ENCODE data around the gene C1orf167. TPM values are rescaled to one million over a fixed set of nuclear protein-coding genes. Genes with fewer than 3 reads are reported as not detected.
A peak's percentile ranks its signal among the peaks of the same experiment; 100 is the strongest.

Gene C1orf167, protein sequence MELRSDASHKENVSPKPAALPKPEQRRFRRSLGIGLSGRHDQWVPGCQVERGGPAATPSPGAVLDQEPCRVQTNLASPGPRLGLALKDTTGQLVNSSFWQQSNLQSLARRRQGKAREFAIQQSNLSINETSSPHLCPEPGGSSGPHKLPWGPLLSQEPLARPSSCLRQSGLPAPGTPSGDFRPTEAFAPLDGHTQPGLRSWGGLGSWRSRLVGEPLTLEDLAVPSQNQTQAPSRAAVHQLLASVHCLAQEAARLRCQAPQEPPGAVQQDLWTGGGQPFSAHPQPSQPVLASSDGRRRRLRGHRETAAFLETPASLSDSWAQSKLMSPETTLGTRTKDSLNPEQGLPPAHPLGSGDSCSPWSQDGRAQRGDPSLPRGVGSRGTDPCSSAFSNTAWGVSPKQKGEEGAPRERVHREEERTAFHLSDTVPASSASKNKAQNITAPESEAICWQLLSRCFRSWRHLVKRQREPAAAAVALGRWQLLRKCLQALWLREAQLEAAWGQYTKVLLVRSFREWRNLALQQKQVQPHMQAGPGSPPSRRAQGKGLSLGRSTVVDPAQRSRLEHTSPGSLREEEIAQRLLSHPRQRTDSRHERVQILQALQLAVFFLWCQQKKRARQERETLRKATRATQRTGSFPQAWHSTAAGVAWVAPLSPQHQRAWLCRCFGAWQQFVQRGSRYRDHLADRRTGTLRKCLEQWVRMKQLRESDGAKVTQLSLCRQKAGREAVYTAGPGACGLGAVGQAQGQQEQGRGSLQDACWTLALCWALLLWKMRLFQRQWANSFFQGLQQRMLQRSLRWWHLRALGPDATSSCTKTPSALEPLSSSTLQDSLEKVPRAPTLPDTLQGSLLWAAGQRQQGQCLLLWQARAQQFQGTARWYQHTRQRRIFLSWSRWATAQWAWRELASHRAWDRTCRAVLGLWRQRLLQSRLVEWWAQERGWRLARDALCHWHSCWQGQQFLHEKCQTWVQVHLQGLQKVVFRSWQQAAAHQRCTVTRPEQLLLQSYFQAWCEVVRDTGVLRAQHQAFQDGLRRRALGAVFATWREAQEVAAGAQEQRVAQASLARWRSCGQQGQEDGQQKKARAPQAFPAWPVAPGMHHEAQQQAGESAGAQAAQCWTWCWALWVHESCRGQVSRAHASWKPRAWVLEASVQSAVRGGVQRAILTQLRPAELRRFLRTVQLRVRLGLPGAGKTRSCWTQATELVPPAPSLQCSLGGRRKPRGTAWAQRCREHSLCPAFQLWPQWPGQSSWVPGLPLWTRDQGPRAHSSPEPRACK (N-terminal part only)
- total RNA-seq (2014; rRNA removed), result not detected in 2 replicates
- polyA plus RNA-seq (2012), result 0.51 TPM

DNA sequence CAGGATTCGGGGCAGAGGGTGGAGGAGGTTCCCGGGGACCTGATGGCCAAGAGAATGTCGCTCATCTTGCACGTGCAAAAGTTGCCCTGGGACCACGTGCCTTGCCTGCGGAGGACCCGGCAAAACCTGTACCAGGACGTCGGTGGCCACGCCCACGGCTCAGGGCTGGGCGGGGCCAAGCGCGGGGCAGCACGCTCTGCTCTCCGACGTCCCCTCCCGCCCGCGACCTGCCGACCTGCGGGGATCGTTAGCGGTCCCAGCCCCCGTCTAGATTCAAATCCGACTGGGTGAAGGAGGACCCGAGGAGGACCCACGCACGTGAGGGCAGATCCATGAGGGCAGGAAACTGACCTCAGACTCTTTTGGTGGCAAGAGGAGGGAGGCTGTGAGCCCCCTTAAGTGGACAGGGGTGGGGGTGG lies at the start of gene C1orf167:
Gene C1orf167 (plus strand): TSS at position 206 of the 419 bp plus-strand sequence. CDS start 2,208 bp downstream, outside the sequence.
- no peak for DNase-seq (ENCODE audit: low read depth)

DNA sequence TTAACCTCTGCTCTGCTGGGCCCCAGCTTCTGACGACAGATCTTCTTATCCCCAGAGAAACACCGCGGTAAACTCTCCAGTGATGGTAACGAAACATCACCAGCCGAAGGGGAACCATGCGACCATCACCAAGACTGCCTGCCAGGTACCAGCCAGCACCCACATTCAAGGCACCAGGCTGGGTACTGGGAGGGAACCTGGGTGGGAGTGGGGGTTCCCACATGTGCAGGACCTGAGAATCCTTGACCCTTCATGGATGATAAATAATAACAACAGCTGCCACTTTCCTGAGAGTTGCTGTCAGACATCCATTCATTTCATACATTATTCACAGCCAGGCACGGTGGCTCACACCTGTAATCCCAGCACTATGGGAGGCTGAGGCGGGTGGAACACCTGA lies 49.7 kb upstream of the C1orf167 start:
- DNase-seq (ENCODE audit: low read depth), result no peak

DNA sequence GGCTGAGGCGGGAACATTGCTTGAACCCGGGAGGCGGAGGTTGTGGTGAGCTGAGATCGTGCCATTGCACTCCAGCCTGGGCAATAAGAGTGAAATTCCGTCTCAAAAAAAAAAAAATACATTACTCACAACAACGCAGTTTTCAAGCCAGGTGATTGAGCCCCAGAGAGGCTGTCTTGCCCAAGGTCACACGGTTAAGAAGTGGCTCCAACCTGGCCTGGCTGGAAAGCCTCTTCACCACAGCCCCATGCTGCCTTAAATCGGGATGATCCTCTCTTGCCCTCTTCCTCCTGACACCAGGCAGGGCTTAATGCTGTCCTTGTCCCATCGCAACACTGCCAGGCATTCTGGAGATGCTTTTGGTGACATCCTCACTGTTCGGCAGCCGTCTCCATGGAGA lies 48.9 kb upstream of the C1orf167 start:
- DNase-seq (ENCODE audit: low read depth), result no peak

DNA sequence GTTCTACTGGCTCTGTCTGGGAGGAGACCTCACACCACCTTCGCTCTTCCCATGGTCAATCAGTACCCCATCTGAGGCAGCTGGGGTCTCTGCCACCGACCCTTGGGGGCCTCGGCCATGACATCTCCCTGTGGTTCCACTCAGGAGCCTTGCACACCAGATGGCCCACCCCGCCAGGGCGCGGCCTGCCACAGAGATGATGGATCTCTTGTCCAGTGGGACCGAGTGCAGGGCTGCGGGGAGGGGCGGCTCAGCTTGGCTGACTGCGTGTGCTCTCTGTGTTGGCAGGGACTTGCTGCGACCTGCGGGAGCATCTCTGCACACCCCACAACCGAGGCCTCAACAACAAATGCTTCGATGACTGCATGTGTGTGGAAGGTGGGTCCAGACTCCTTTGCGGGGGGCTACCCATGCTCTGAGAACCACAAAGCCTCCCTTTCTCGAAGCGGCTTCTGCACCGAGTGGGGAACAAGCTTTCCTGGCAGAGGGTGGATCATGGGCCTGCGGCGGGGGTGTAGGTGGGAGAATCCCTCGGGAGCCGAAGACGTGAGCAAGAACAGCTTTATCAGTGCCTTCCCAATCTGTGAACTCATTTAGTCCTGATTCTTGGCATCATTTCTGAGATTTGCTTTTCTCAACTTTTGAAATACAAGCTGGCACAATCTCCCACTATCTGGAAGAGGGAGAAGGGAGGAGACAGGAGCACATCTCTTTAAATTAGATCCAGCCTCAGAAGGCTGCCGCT lies 47.0 kb upstream of the C1orf167 start:
- no peak for DNase-seq (ENCODE audit: low read depth)

DNA sequence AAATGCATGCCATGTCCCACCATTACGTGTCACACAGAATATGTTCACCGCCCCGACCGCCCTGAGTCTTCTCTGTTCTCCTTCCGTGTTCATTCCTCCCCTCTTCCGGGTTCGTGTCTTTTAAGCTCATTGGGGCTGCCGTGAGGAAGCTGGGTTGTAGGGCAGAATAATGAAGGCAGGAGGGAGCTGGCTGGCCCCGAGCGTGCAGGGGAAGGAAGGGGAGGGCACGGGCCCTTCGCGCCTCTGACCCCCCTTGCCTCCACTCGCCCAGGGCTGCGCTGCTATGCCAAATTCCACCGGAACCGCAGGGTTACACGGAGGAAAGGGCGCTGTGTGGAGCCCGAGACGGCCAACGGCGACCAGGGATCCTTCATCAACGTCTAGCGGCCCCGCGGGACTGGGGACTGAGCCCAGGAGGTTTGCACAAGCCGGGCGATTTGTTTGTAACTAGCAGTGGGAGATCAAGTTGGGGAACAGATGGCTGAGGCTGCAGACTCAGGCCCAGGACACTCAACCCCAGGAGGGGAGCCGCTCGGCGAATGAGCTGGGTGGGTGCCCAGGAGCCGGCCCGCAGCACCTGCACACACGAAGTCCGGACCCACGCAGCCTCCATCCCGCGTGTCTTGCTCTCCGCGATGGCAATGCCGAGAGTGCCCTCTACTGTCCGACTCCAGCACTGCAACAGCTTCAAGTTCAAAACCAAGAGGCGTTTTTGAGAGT lies 42.5 kb upstream of the C1orf167 start:
- DNase-seq (ENCODE audit: low read depth), result peak; percentile 43

DNA sequence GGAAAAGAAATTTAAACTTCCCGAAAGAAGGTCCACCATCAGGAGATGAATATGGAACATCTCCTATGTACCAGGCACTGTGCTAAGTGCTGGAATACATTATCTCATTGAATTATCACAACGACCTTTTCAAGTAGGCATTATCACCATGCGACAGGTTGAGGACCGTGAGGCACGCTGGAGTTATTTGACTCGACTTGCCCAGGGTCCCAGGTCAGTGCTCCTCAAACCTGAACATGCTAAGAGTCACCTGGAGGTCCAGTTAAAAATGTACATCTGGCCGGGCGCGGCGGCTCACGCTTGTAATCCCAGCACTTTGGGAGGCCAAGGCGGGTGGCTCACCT lies 42.0 kb upstream of the C1orf167 start:
- no peak for DNase-seq (ENCODE audit: low read depth)

DNA sequence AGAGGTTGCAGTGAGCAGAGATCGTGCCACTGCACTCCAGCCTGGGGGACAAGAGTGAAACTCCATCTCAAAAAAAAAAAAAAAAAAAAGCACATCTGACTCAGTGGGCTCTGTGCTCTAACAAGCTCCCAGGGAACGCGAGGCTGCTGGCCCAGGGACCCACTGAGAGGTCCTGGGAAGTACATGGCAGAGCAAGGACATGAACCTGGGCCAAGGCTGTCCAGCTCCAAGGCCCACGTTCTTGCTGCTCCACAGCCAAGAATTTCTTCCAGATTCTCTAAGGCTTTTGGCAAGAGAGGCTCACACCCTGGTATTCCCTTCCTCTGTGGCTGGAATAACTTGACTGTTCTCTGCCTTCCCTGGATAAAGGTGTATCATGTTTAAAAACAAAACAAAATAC lies 41.5 kb upstream of the C1orf167 start:
- no peak for DNase-seq (ENCODE audit: low read depth)

DNA sequence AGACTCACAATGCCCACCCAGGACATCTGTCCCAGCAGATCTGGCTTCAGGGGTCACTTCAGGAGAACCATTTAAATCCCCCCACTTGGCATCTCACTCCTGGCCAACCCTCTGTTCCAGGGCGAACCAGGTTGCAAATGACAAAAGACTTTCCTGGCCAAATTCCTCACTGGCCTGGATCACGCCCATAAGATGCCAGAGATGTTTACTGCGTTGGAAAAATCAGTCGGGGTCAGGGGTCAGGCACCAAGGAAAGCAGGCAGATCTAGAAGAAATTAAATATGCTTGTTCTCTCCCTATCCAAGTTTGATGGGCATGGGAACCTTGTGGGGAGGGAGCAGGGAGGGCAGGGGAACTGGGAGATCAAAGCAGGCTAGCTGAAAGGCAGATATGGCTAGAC lies 40.7 kb upstream of the C1orf167 start:
- no peak for DNase-seq (ENCODE audit: low read depth)

DNA sequence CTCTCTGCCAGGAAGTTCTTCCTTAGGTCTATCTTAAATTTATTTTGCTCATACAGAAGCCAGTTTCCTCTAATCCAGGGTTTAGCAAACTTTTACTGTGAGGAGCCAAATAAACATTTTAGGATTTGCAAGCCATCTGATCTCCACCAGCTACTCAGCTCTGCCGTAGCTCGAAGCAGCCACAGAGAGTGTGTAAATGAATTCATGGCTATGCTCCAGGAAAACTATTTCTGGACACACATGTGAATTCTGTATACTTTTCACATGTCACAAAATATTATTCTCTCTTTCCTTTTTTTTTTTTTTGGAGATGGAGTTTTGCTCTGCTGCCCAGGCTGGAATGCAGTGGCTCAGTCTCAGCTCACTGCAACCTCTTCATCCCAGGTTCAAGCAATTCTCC lies 39.5 kb upstream of the C1orf167 start:
- no peak for DNase-seq (ENCODE audit: low read depth)

DNA sequence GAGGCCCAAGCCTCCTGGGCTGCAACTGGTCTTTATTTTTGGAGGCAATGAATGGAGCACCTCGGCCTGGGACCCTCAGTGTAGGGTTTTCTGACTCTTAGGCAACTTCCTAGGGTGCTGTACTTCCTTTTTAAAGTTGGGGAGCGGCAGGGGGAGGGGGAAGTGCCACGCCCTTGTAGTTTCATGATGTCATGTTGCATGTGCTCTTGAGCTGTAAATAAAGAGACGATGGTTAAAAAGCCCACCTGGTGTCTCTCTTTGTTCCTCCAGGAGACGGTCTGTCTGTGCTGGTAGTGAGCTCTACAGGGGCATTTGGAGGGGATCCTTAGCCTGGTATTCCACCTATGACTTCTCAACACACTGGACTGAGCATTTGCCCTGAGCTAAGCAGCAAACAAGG lies 36.4 kb upstream of the C1orf167 start:
- no peak for DNase-seq (ENCODE audit: low read depth)

DNA sequence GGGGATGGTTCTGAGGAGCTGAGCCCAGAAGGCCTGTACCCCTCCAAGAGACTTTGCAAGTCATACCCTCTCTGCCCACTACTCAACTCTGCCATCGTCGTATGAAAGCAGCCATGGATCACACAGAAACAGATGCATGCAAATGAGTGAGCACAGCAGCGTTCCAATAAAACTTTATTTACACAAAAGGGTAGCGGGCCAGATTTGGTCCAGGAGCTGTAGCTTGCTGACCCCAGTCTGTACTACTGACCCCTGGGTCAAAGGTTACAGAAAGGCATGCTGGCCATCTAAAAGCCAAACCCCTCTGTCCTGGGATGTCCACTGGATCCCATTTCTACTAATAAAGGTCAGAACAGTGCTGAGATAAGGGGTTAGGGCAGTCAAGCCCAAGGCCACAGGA lies 34.9 kb upstream of the C1orf167 start:
- no peak for DNase-seq (ENCODE audit: low read depth)

DNA sequence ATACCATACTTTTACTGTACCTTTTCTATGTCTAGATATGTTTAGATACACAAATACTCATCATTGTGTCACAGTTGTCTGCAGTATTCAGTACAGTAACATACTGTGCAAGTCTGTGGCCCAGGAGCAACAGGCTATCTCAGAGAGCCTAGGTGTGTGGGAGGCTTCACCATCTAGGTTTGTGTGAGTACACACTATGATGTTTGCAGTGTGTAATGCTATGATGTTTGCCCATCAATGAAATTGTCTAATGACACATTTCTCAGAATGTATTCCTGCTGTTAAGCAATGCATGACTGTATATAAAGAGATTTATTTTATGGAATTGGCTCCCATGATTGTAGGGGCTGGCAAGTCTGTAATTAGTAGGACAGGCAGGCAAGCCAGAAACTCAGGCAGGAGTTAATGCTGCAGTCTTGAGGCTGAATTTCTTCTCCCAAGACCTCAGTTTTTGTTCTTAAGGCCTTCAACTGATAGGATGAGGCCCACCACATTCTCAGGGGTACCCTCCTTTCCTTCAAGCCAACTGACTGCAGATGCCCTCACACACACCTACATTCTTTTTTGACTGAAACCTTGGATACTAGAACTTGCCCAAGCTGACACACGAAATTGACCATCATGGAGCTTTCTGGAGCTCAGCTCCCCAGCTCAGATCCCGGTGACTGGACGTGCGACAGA lies 33.7 kb upstream of the C1orf167 start:
- no peak for DNase-seq (ENCODE audit: low read depth)

DNA sequence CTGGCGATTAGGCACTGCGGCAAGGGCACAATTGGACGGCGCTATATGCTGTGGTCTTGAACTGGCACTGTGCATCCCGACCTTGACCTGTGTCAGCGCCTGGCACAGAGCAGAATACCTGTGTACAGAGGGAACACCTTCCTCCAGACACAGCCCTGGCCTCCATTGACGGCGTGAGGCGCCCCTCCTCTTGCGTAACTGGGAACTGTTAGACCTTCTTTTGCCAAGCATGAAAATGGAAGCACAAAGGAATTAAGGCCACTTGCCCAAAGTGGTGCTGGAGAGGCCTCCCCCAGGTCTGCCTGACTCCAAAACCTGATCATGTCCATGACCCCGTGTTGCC lies 32.9 kb upstream of the C1orf167 start:
- DNase-seq (ENCODE audit: low read depth), result no peak

DNA sequence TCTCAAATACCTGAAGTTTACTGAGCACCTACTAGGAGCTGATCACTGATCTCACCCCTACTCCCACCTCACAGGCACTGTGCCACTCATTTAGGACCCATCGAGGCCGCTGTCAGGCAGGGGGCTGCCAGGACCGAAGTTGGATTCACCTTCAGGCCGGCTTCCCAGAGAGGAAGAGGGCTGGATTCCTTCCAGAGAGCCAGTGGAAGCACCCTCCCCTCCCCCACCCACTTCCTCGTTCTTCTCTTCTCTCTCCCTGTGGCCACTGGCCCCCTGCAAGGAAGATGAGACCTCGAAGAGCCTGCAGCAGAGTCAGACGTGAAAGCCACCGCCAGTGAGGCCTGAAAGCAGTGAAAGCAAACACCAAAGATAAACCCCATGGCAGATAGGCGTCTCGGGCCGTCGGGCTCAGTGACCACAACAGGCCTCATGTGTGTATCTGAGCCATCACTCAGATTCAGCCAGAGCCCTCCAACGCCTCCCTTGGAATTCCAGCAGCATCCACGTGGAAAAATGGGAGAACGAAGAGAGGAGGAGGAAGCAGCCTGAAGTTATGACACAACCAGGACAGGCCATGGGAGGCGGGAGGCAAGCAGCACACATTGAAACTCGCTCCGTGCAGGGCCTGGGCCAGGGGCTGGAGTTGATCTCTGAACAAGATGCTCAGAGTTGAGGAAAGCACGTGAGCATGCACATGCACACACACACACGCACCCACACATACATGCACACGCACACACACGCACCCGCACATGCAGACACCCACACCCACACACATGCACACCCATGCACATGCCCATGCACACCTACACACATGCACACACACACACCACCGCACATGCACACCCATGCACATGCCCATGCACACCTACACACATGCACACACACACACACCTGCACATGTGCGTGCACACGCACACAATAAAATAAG lies 32.2 kb upstream of the C1orf167 start:
- DNase-seq (ENCODE audit: low read depth), result no peak

DNA sequence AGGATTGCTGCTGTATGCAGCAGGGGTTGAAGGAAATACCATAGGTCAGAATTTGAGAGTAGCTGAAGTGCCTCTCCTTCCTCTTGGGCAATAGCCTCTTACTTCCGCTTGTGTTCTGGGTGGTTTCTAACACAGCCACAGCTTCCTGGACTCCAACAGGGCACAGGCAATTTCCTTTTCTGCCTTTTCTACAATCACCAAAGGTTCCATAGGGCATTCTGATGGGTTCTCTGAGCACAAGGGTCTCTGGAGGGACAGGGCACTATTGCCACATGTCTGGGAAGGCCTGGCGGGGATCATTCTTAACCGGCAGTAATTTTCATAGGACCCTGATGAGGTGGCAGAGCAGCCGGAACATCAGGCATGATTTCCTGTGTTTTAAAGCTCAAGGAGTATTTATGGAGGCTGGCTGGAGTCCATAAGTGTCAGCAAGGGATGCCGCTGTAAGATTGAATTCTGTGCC lies 31.5 kb upstream of the C1orf167 start:
- DNase-seq (ENCODE audit: low read depth), result no peak

DNA sequence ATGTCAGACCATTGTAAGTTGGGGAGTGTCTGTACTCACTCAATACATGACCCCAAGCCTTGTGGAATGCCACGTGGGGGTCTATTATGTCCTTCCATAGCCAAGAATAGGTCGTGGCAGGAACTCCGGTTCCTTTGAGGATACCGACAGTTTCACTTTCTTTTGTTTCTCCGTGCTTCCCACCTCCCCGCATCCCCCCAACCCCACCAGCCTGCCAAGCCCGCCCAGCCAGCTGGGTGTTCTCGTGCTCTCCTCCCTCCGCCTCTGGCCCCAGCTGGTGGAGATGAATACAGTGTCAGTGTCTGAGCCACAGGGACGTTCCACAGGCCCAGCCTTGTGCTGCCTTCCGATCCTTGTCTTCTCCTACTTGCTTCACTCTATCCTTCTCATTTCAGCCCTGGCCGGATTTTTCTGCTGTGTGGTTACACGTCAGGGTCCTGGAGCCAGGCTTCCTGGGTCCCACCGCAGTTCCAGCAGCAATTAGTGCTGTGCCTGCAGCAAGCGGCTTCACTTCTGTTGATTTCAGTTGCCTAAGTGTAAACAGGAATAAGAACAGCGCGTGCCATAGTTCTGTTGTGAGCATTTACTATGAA lies 30.2 kb upstream of the C1orf167 start:
- no peak for DNase-seq (ENCODE audit: low read depth)

DNA sequence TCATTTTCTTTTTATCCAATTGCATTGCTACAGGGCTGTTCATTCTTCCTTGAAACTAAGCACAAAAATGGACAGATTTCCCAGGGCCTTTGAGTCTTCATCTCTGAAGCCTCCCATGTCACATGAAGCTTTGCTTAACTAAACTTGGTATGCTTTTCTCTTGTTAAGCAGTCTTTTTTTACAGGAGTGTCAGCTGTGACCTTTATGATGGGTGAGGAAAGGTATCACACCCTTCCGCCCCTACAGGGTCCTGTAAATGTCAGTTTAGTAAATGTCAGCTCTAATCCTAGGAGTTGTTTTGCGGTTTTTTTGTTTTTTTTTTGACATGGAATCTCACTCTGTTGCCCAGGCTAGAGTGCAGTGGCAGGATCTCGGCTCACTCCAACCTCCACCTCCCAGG lies 28.7 kb upstream of the C1orf167 start:
- no peak for DNase-seq (ENCODE audit: low read depth)

DNA sequence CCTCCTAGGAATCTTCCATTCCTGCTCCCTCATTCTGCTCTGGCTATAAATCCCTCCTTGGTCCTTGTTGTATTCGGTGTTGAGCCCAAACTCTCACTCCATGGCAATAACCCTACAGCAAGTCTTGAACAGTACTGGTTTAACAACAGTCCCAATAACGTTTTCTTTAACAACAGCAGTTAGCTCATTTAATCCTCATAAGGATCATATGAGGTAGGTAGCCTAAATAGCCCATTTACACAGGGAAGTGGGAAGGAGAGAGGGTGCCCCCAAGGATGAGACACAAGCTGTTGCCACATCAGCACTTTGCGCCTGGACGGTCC lies 26.5 kb upstream of the C1orf167 start:
- no peak for DNase-seq (ENCODE audit: low read depth)

Data from LHCN-M2 (cell line).